GM19455 (cell line): ENCODE measurements around the gene NUDT8.
"Not testable (repeated sequence)": the region's sequence is repeated elsewhere in the genome, so short reads cannot be mapped to it uniquely, and the experiment has no call there.

Experiments
- ATAC-seq: cut with Tn5 transposase; IDR thresholded peaks from one replicate; pipeline ENCODE4 v1.9.1; 2021; ENCODE audit not compliant: unreplicated experiment

NUDT8 gene

GRCh38 chr11:67642173-67643120 lies 12.7 kb upstream of the NUDT8 start:
- ATAC-seq = no peak

GRCh38 chr11:67641338-67642172 lies 11.8 kb upstream of the NUDT8 start:
- ATAC-seq = no peak

- ATAC-seq = no peak
Observed at GRCh38 chr11:67640758-67641337, 11.1 kb upstream of the NUDT8 start.

GRCh38 chr11:67640021-67640757 lies 10.5 kb upstream of the NUDT8 start:
- no peak for ATAC-seq

- ATAC-seq = no peak
Observed at GRCh38 chr11:67639438-67639859, 9.7 kb upstream of the NUDT8 start, which contains the start of gene TBX10. TBX10 (minus strand) TSS chr11:67639763; CDS start chr11:67639472, 291 bp downstream.

GRCh38 chr11:67638535-67639437 lies 9.0 kb upstream of the NUDT8 start:
- ATAC-seq = no peak

GRCh38 chr11:67637441-67637840 lies 7.7 kb upstream of the NUDT8 start:
- ATAC-seq = not testable (repeated sequence)

- ATAC-seq = no peak
Observed at GRCh38 chr11:67636962-67637361, 7.2 kb upstream of the NUDT8 start.

GRCh38 chr11:67635231-67635521 lies 5.4 kb upstream of the NUDT8 start:
- ATAC-seq = no peak

- no peak for ATAC-seq
Observed at GRCh38 chr11:67634366-67635230, 4.9 kb upstream of the NUDT8 start.

GRCh38 chr11:67633758-67634365 lies 4.1 kb upstream of the NUDT8 start:
- no peak for ATAC-seq

GRCh38 chr11:67632982-67633755 lies 3.4 kb upstream of the NUDT8 start:
- ATAC-seq = no peak

- no peak for ATAC-seq
Observed at GRCh38 chr11:67632175-67632981, 2.6 kb upstream of the NUDT8 start.

- no peak for ATAC-seq
Observed at GRCh38 chr11:67631853-67632174, 2.1 kb upstream of the NUDT8 start.

GRCh38 chr11:67631411-67631810 lies 1.7 kb upstream of the NUDT8 start:
- ATAC-seq = no peak

- ATAC-seq = no peak
Observed at GRCh38 chr11:67630943-67631331, 1.2 kb upstream of the NUDT8 start.
